Thyroid gland (tissue), 4 donors: ENCODE data around the gene UCHL1. TPM values are rescaled to one million over a fixed set of nuclear protein-coding genes. Genes with fewer than 3 reads are reported as not detected.
"Not testable (repeated sequence)": the region's sequence is repeated elsewhere in the genome, so short reads cannot be mapped to it uniquely, and the experiment has no call there.

Experiments used
- DNase-seq, 2 donors: peaks; one replicate each; pipeline ENCODE4 v3.0.0-alpha.2; 2019
- H3K27ac ChIP-seq, 3 donors: fragments of 200-600 bp; sonication (generic); 1 replicate in 2 of 3; 2 replicates in 1 of 3; pipeline ENCODE4 v1.5.1; 2016 to 2019; ENCODE audit warnings: mild to moderate bottlenecking in 1 of 3, moderate library complexity in 1 of 3
- H3K27me3 ChIP-seq: fragments of 200-600 bp; sonication (generic); one replicate; pipeline ENCODE4 v1.5.1; 2019
- H3K36me3 ChIP-seq, 2 donors: fragments of 200-600 bp; sonication (generic); one replicate each; pipeline ENCODE4 v1.5.1; 2016 to 2019
- H3K4me1 ChIP-seq, 2 donors: fragments of 200-600 bp; sonication (generic); one replicate each; pipeline ENCODE4 v1.5.1; 2017 to 2019
- H3K4me3 ChIP-seq, 3 donors: fragments of 200-600 bp; sonication (generic); replicated peaks in 1 of 3; 1 replicate in 2 of 3; 2 replicates in 1 of 3; pipeline ENCODE4 v1.5.1; 2016; ENCODE audit warnings: mild to moderate bottlenecking in 1 of 3
- H3K9me3 ChIP-seq: fragments of 200-600 bp; sonication (generic); one replicate; pipeline ENCODE4 v1.5.1; 2017
- POLR2A ChIP-seq, 2 donors: fragments of 450-650 bp; IDR thresholded peaks; one replicate each; pipeline ENCODE4 v1.6.1; 2017; ENCODE audit warnings: antibody characterized with exemption in 2 of 2, mild to moderate bottlenecking in 2 of 2, moderate library complexity in 1 of 2
- WGBS, 2 donors: methylation state at CpG; one replicate each; pipeline ENCODE4 v1.1.5; 2017; 5-methylcytosine and 5-hydroxymethylcytosine counted together
- intact Hi-C: fragments of 100-400 bp; cut with DNase I; formaldehyde crosslinking; loops from one replicate; pipeline ENCODE4 v1.15.1; 2023
- total RNA-seq, 4 donors: library from RNA; depleted of rRNA; stranded (reverse); fragments of >200 nt; gene quantifications; one replicate each; pipeline ENCODE4 v1.2.3, GENCODE V29; 2016
- TF ChIP-seq, protein P1 (sequence below), 6 experiments: fragments of 200-600 bp in 3 of 6; fragments of 450-650 bp in 3 of 6; sonication (generic) in 3 of 6; IDR thresholded peaks; one replicate each; pipeline ENCODE4 v1.5.1; 2016 to 2019; ENCODE audit warnings: antibody characterized with exemption in 6 of 6, mild to moderate bottlenecking in 2 of 6, inconsistent platforms in 1 of 6, moderate library complexity in 1 of 6

The UCHL1 gene
- total RNA-seq, 4 donors from 2014 or later: 28.2 to 245 (median 116) TPM

DNA sequence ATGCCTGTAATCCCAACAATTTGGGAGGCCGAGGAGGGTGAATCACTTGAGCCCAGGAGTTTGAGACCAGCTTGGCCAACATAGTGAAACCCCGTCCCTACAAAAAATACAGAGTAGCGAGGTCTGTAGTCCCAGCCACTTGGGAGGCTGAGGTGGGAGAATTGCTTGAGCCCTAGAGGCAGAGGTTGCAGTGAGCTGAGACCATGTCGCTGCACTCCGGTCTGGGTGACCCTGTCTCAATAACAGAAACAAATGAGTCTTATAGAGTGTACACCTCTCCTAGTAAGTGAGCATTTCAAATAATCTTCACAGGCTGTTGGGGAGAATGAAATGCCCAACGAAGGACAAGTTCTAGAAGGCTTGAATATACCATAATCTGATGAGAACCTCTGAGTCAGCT is 5.5 kb downstream of the UCHL1 start:
- TF ChIP-seq, protein P1, sequence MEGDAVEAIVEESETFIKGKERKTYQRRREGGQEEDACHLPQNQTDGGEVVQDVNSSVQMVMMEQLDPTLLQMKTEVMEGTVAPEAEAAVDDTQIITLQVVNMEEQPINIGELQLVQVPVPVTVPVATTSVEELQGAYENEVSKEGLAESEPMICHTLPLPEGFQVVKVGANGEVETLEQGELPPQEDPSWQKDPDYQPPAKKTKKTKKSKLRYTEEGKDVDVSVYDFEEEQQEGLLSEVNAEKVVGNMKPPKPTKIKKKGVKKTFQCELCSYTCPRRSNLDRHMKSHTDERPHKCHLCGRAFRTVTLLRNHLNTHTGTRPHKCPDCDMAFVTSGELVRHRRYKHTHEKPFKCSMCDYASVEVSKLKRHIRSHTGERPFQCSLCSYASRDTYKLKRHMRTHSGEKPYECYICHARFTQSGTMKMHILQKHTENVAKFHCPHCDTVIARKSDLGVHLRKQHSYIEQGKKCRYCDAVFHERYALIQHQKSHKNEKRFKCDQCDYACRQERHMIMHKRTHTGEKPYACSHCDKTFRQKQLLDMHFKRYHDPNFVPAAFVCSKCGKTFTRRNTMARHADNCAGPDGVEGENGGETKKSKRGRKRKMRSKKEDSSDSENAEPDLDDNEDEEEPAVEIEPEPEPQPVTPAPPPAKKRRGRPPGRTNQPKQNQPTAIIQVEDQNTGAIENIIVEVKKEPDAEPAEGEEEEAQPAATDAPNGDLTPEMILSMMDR (IDR thresholded peaks at IDR 0.05): no peak
- no peak for TF ChIP-seq POLR2A (IDR thresholded peaks at IDR 0.05)
- DNase-seq: no peak
- Histone ChIP-seq H3K27me3 (no peaks in the 10 kb centered on the region), H3K4me3 (no peak overlapping the region), H3K4me1 (peaks cover 6 to 9% of the 10 kb centered on the region in 2 donors), H3K27ac (no peak overlapping the region), H3K36me3 (no peaks in the 10 kb centered on the region), H3K9me3 (no peaks in the 10 kb centered on the region)
- WGBS, 2 donors: 94 to 96% methylated on average over 6 of the region's 6 CpGs
- intact Hi-C loops: no loop called here

GRCh38 chr4:41264212-41264611 is 7.5 kb downstream of the UCHL1 start:
- no peak overlapping the region for H3K4me3 ChIP-seq
- no peak for DNase-seq
- no peaks in the 10 kb centered on the region for H3K4me1 ChIP-seq
- intact Hi-C loops: no loop called here
- H3K27me3 ChIP-seq: no peaks in the 10 kb centered on the region
- peak overlapping the region in 1 of 3 donors; percentile 0 for H3K27ac ChIP-seq
- H3K36me3 ChIP-seq: no peaks in the 10 kb centered on the region
- 79 to 95% methylated on average over 1 of the region's 1 CpG for WGBS, 2 donors
- no peaks in the 10 kb centered on the region for H3K9me3 ChIP-seq
- no peak for TF ChIP-seq POLR2A (IDR thresholded peaks at IDR 0.05)
- TF ChIP-seq, protein P1 (IDR thresholded peaks at IDR 0.05): no peak

- H3K27me3 ChIP-seq: no peaks in the 10 kb centered on the region
Measured at GRCh38 chr4:41267997-41268396, 11.3 kb downstream of the UCHL1 start.

GRCh38 chr4:41268721-41269517 is 12.2 kb downstream of the UCHL1 start:
- Histone ChIP-seq H3K27ac (no peak overlapping the region), H3K27me3 (no peaks in the 10 kb centered on the region), H3K4me3 (no peak overlapping the region), H3K4me1 (no peaks in the 10 kb centered on the region), H3K36me3 (no peaks in the 10 kb centered on the region), H3K9me3 (no peaks in the 10 kb centered on the region)
- no peak for DNase-seq
- intact Hi-C loops: no loop called here
- TF ChIP-seq, protein P1 (IDR thresholded peaks at IDR 0.05): no peak
- no peak for TF ChIP-seq POLR2A (IDR thresholded peaks at IDR 0.05)
- WGBS, 2 donors: 93 to 94% methylated on average over 7 of the region's 7 CpGs

More at GRCh38 chr4:41267997-41268396, 11.3 kb downstream of the UCHL1 start:
- intact Hi-C loops: no loop called here
- whole genome bisulfite sequencing, 2 donors: 88 to 90% methylated on average over 7 of the region's 7 CpGs
- H3K36me3 ChIP-seq: no peaks in the 10 kb centered on the region
- H3K9me3 ChIP-seq: no peaks in the 10 kb centered on the region
- no peak for DNase-seq
- no peaks in the 10 kb centered on the region for H3K4me1 ChIP-seq
- H3K4me3 ChIP-seq: no peak overlapping the region
- no peak overlapping the region for H3K27ac ChIP-seq
- TF ChIP-seq, protein P1 (IDR thresholded peaks at IDR 0.05): no peak
- TF ChIP-seq POLR2A (IDR thresholded peaks at IDR 0.05): no peak

DNA sequence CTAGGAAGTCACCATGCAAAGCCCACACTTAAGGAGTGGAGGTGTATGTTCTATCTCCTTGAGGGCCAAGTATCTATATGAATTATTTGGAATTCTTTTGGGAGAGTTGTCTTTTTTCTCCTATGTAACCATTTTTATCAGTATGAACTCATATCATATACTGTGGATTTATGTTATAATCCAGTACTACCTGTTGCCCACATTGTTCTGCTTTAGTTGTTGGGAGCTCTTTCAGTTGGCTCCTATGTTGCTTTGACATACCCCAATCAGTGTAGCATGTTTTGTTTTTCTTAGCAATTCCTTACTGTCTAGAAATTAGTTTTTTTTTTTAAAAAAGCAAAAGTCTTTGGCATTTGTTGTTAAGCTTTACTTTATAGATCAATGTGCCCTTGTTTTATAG is 13.0 kb downstream of the UCHL1 start:
- no peaks in the 10 kb centered on the region for H3K9me3 ChIP-seq
- TF ChIP-seq, protein P1 (IDR thresholded peaks at IDR 0.05): no peak
- no peak for TF ChIP-seq POLR2A (IDR thresholded peaks at IDR 0.05)
- intact Hi-C loops: no loop called here
- H3K4me1 ChIP-seq: no peaks in the 10 kb centered on the region
- H3K27ac ChIP-seq: no peak overlapping the region
- H3K27me3 ChIP-seq: no peaks in the 10 kb centered on the region
- DNase-seq: no peak
- H3K4me3 ChIP-seq: no peak overlapping the region
- no peaks in the 10 kb centered on the region for H3K36me3 ChIP-seq

DNA sequence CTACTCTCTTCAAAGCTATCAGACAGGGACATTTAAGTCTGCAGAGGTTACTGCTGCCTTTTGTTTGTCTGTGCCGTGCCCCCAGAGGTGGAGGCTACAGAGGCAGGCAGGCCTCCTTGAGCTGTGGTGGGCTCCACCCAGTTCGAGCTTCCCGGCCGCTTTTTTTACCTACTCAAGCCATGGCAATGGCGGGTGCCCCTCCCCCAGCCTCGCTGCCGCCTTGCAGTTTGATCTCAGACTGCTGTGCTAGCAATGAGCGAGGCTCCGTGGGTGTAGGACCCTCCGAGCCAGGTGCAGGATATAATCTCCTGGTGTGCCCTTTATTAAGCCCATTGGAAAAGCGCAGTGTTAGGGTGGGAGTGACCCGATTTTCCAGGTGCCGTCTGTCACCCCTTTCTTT is 19.2 kb downstream of the UCHL1 start:
- 96 to 98% methylated on average over 13 of the region's 13 CpGs for WGBS, 2 donors
- H3K9me3 ChIP-seq, H3K4me3 ChIP-seq, H3K27ac ChIP-seq, H3K4me1 ChIP-seq, H3K36me3 ChIP-seq, H3K27me3 ChIP-seq, DNase-seq: not testable (repeated sequence)
- intact Hi-C loops: loop anchor here (5.0 kb wide), 1 partner anchor 386 kb away; no protein-coding TSS in a partner anchor
